Adipose tissue (tissue), 3 donors: Measurements from ENCODE around the gene CCDC136. TPM values are rescaled to one million over a fixed set of nuclear protein-coding genes. Genes with fewer than 3 reads are reported as not detected.

Experiments used
- H3K27ac ChIP-seq: one replicate; pipeline ENCODE4 v1.5.1; 2013; ENCODE audit warnings: low read depth, low read length
- WGBS, 3 donors: extraction: QIAGEN DNeasy Blood & Tissue Kit; methylation state at CpG; one replicate each; pipeline ENCODE4 v1.1.7; 2013; 5-methylcytosine and 5-hydroxymethylcytosine counted together
- polyA plus RNA-seq, 3 donors: library from polyadenylated mRNA; stranded (reverse); fragments of 200-250 nt; gene quantifications; one replicate each; pipeline ENCODE4 v1.2.3, GENCODE V29; 2013
- donor health status: healthy with polysubstance abuse.
- donor health status: Bipolar disorder and iron deficiency.
- donor health status: healthy.

CCDC136 gene
- 1 to 10 TPM in 2 of 3 donors, under 1 TPM in 1; 0.79 to 2.8 (median 1.1) TPM for polyA plus RNA-seq

- no peak within 1 kb of the TSS for H3K27ac ChIP-seq
- WGBS, 3 donors, result 1% methylated on average over 55 to 80 of the region's 80 CpGs
Observed at GRCh38 chr7:128791121-128791971, at the start of gene CCDC136. TSS of gene CCDC136 (plus strand) at chr7:128791968. CDS start at chr7:128792412, 444 bp downstream.

- no peak overlapping the region for H3K27ac ChIP-seq
- 37 to 54% (median 44%) methylated on average over 4 of the region's 4 CpGs for WGBS, 3 donors
Observed at GRCh38 chr7:128742206-128742605, 49.6 kb upstream of the CCDC136 start.

GRCh38 chr7:128743112-128743772, 48.5 kb upstream of the CCDC136 start:
- no peak overlapping the region for H3K27ac ChIP-seq
- 81 to 97% (median 83%) methylated on average over 7 of the region's 7 CpGs for WGBS, 3 donors

GRCh38 chr7:128744366-128744905, 47.3 kb upstream of the CCDC136 start:
- 33 to 69% (median 56%) methylated on average over 2 of the region's 2 CpGs for WGBS, 3 donors
- H3K27ac ChIP-seq, result no peak overlapping the region

GRCh38 chr7:128745706-128746105, 46.1 kb upstream of the CCDC136 start:
- H3K27ac ChIP-seq, result no peak overlapping the region
- WGBS, 3 donors, result 51 to 84% (median 79%) methylated on average over 1 of the region's 1 CpG

- 41 to 93% (median 83%) methylated on average over 6 of the region's 6 CpGs for WGBS, 3 donors
- no peak overlapping the region for H3K27ac ChIP-seq
Observed at GRCh38 chr7:128747327-128748079, 44.3 kb upstream of the CCDC136 start.

- no peak overlapping the region for H3K27ac ChIP-seq
- WGBS, 3 donors, result 94 to 97% (median 97%) methylated on average over 1 of the region's 1 CpG
Observed at GRCh38 chr7:128752251-128752650, 39.5 kb upstream of the CCDC136 start.

GRCh38 chr7:128755075-128755818, 36.5 kb upstream of the CCDC136 start:
- no peak overlapping the region for H3K27ac ChIP-seq
- 87 to 92% (median 89%) methylated on average over 2 of the region's 2 CpGs for WGBS, 3 donors

- H3K27ac ChIP-seq, result no peak overlapping the region
- WGBS, 3 donors, result 80 to 87% (median 87%) methylated on average over 5 of the region's 5 CpGs
Observed at GRCh38 chr7:128755819-128756476, 35.8 kb upstream of the CCDC136 start.

GRCh38 chr7:128757203-128757602, 34.6 kb upstream of the CCDC136 start:
- no peak overlapping the region for H3K27ac ChIP-seq

GRCh38 chr7:128758553-128758952, 33.2 kb upstream of the CCDC136 start:
- H3K27ac ChIP-seq, result no peak overlapping the region
- WGBS, 3 donors, result 97 to 100% (median 100%) methylated on average over 1 of the region's 1 CpG

More at GRCh38 chr7:128757203-128757602, 34.6 kb upstream of the CCDC136 start:
- 54 to 81% (median 80%) methylated on average over 2 of the region's 2 CpGs for WGBS, 3 donors

GRCh38 chr7:128759242-128759641, 32.5 kb upstream of the CCDC136 start:
- no peak overlapping the region for H3K27ac ChIP-seq

GRCh38 chr7:128763541-128763940, 28.2 kb upstream of the CCDC136 start:
- no peak overlapping the region for H3K27ac ChIP-seq
- WGBS, 3 donors, result 78 to 80% (median 78%) methylated on average over 3 of the region's 3 CpGs

GRCh38 chr7:128767475-128768110, 24.2 kb upstream of the CCDC136 start:
- 90 to 97% (median 93%) methylated on average over 6 of the region's 6 CpGs for WGBS, 3 donors
- no peak overlapping the region for H3K27ac ChIP-seq

GRCh38 chr7:128770233-128770632, 21.5 kb upstream of the CCDC136 start:
- 0 to 38% (median 24%) methylated on average over 1 to 2 of the region's 2 CpGs for WGBS, 3 donors
- no peak overlapping the region for H3K27ac ChIP-seq

GRCh38 chr7:128773604-128774003, 18.2 kb upstream of the CCDC136 start:
- no peak overlapping the region for H3K27ac ChIP-seq
- WGBS, 3 donors, result 96 to 97% (median 97%) methylated on average over 12 of the region's 12 CpGs

- 93 to 96% (median 95%) methylated on average over 13 of the region's 13 CpGs for WGBS, 3 donors
- no peak overlapping the region for H3K27ac ChIP-seq
Observed at GRCh38 chr7:128774029-128774689, 17.6 kb upstream of the CCDC136 start.
